IPS DF 6.9 (cell line): Measurements from ENCODE around the gene CAPN8.

Experiments used
- DNase-seq: peaks from one replicate; pipeline ENCODE4 v3.0.0-alpha.2; 2013; ENCODE audit warnings: low read depth, low spot score
- H3K27ac ChIP-seq: one replicate; pipeline ENCODE4 v1.5.1; 2013; ENCODE audit warnings: low read length, control low read depth
- H3K27me3 ChIP-seq: 2 replicates; pipeline ENCODE4 v1.6.1; 2013; ENCODE audit warnings: mild to moderate bottlenecking, low read length; ENCODE audit not compliant: control insufficient read depth, insufficient read depth
- H3K36me3 ChIP-seq: 2 replicates; pipeline ENCODE4 v1.6.1; 2013; ENCODE audit warnings: low read length; ENCODE audit not compliant: control insufficient read depth, insufficient read depth
- H3K4me1 ChIP-seq: 2 replicates; pipeline ENCODE4 v1.6.1; 2013; ENCODE audit warnings: low read length; ENCODE audit not compliant: control insufficient read depth, insufficient read depth
- H3K4me3 ChIP-seq: 2 replicates; pipeline ENCODE4 v1.5.1; 2013; ENCODE audit warnings: mild to moderate bottlenecking, low read length
- H3K9me3 ChIP-seq: 2 replicates; pipeline ENCODE4 v1.6.1; 2013; ENCODE audit warnings: low read length, inconsistent platforms; ENCODE audit not compliant: control insufficient read depth, insufficient read depth
- WGBS: extraction: QIAGEN DNeasy Blood & Tissue Kit; methylation state at CpG from one replicate; pipeline ENCODE4 v1.1.7; 2013; ENCODE audit warnings: mixed read lengths, missing lambda C conversion rate; ENCODE audit not compliant: insufficient read length, insufficient coverage; 5-methylcytosine and 5-hydroxymethylcytosine counted together

CAPN8 gene

GRCh38 chr1:223710179-223711133 is 45.0 kb upstream of the CAPN8 start:
- H3K4me3 ChIP-seq: no peak overlapping the region
- H3K27ac ChIP-seq: no peak overlapping the region
- no peaks in the 10 kb centered on the region for H3K36me3 ChIP-seq
- no CpG with 5 or more reads among the region's 12 CpGs for WGBS
- H3K4me1 ChIP-seq: peaks cover 1% of the 10 kb centered on the region
- no peaks in the 10 kb centered on the region for H3K9me3 ChIP-seq
- no peak for DNase-seq
- peaks cover 15% of the 10 kb centered on the region; the same call in 1 of the 2 replicates for H3K27me3 ChIP-seq

GRCh38 chr1:223709598-223709997 is 44.1 kb upstream of the CAPN8 start:
- H3K27ac ChIP-seq: no peak overlapping the region
- no peak overlapping the region for H3K4me3 ChIP-seq
- no peaks in the 10 kb centered on the region; the same call in 1 of the 2 replicates for H3K4me1 ChIP-seq
- no CpG with 5 or more reads among the region's 3 CpGs for WGBS
- H3K36me3 ChIP-seq: no peaks in the 10 kb centered on the region
- H3K27me3 ChIP-seq: peaks cover 15% of the 10 kb centered on the region; the same call in 1 of the 2 replicates
- DNase-seq: no peak
- H3K9me3 ChIP-seq: no peaks in the 10 kb centered on the region

- no peak for DNase-seq
- Histone ChIP-seq H3K36me3 (no peaks in the 10 kb centered on the region), H3K4me3 (no peak overlapping the region), H3K27me3 (peaks cover 11% of the 10 kb centered on the region; the same call in 1 of the 2 replicates), H3K27ac (no peak overlapping the region), H3K9me3 (no peaks in the 10 kb centered on the region), H3K4me1 (no peaks in the 10 kb centered on the region; the same call in 1 of the 2 replicates)
- WGBS: no CpG with 5 or more reads among the region's 3 CpGs
Measured at GRCh38 chr1:223708651-223709268, 43.3 kb upstream of the CAPN8 start.

GRCh38 chr1:223708001-223708359 is 42.5 kb upstream of the CAPN8 start:
- no CpG with 5 or more reads among the region's 5 CpGs for WGBS
- H3K9me3 ChIP-seq: no peaks in the 10 kb centered on the region
- H3K36me3 ChIP-seq: no peaks in the 10 kb centered on the region
- DNase-seq: no peak
- no peaks in the 10 kb centered on the region for H3K4me1 ChIP-seq
- H3K4me3 ChIP-seq: no peak overlapping the region
- peaks cover 4% of the 10 kb centered on the region; the same call in 1 of the 2 replicates for H3K27me3 ChIP-seq
- H3K27ac ChIP-seq: no peak overlapping the region

GRCh38 chr1:223707256-223708000 is 41.9 kb upstream of the CAPN8 start:
- no peak overlapping the region for H3K4me3 ChIP-seq
- WGBS: no CpG with 5 or more reads among the region's 6 CpGs
- no peaks in the 10 kb centered on the region for H3K9me3 ChIP-seq
- H3K36me3 ChIP-seq: no peaks in the 10 kb centered on the region
- DNase-seq: no peak
- no peak overlapping the region for H3K27ac ChIP-seq
- no peaks in the 10 kb centered on the region for H3K4me1 ChIP-seq
- peaks cover 4% of the 10 kb centered on the region; the same call in 1 of the 2 replicates for H3K27me3 ChIP-seq

GRCh38 chr1:223706077-223706973 is 40.8 kb upstream of the CAPN8 start:
- no peaks in the 10 kb centered on the region for H3K9me3 ChIP-seq
- no peak for DNase-seq
- WGBS: no CpG with 5 or more reads among the region's 12 CpGs
- H3K4me1 ChIP-seq: no peaks in the 10 kb centered on the region
- H3K27me3 ChIP-seq: no peaks in the 10 kb centered on the region
- no peak overlapping the region for H3K4me3 ChIP-seq
- no peaks in the 10 kb centered on the region for H3K36me3 ChIP-seq
- no peak overlapping the region for H3K27ac ChIP-seq

GRCh38 chr1:223704921-223705878 is 39.7 kb upstream of the CAPN8 start:
- no peak for DNase-seq
- H3K27ac ChIP-seq: no peak overlapping the region
- H3K36me3 ChIP-seq: no peaks in the 10 kb centered on the region
- WGBS: no CpG with 5 or more reads among the region's 8 CpGs
- H3K27me3 ChIP-seq: no peaks in the 10 kb centered on the region
- H3K4me1 ChIP-seq: peaks cover 2% of the 10 kb centered on the region
- no peak overlapping the region for H3K4me3 ChIP-seq
- no peaks in the 10 kb centered on the region for H3K9me3 ChIP-seq

- DNase-seq: no peak
- no peaks in the 10 kb centered on the region for H3K27me3 ChIP-seq
- H3K4me3 ChIP-seq: no peak overlapping the region
- H3K36me3 ChIP-seq: no peaks in the 10 kb centered on the region
- H3K27ac ChIP-seq: no peak overlapping the region
- H3K9me3 ChIP-seq: no peaks in the 10 kb centered on the region
- WGBS: no CpG with 5 or more reads among the region's 1 CpG
- peaks cover 2% of the 10 kb centered on the region for H3K4me1 ChIP-seq
Measured at GRCh38 chr1:223703668-223704013, 38.1 kb upstream of the CAPN8 start.
